Common myeloid progenitor, CD34-positive (primary cell): Measurements from ENCODE around the gene NUFIP1.

Experiments
- CTCF ChIA-PET: fragments of 350-600 bp; sonication (Branson Sonifier 250); formaldehyde crosslinking; loops from one replicate; lab custom pipeline; 2021; ENCODE audit warnings: antibody characterized with exemption; lab: Charles Lee
- POLR2A ChIA-PET: fragments of 350-600 bp; sonication (Branson Sonifier 250); formaldehyde crosslinking; loops from one replicate; lab custom pipeline; 2021; ENCODE audit warnings: antibody characterized with exemption; lab: Charles Lee
- DNase-seq, 3 donors: peaks; one replicate each; pipeline versions ENCODE4 v3.0.0 to v3.0.0-alpha.2; 2013
- H3K27ac ChIP-seq, 2 experiments: 1 replicate in 1 of 2; 2 replicates in 1 of 2; pipeline ENCODE4 v1.7.0; 2013; ENCODE audit warnings: inconsistent platforms in 2 of 2, low read length in 2 of 2, mild to moderate bottlenecking in 2 of 2, low read depth in 1 of 2, moderate library complexity in 1 of 2; ENCODE audit not compliant: severe bottlenecking in 2 of 2, insufficient read depth in 1 of 2, poor library complexity in 1 of 2
- H3K27me3 ChIP-seq, 5 experiments: replicated peaks in 2 of 5; 1 replicate in 3 of 5; 2 replicates in 2 of 5; pipeline versions ENCODE4 v1.6.1 to v1.7.0; 2013; ENCODE audit warnings: low read length in 4 of 5, mild to moderate bottlenecking in 2 of 5, moderate library complexity in 2 of 5, inconsistent platforms in 1 of 5; ENCODE audit not compliant: insufficient read depth in 5 of 5, control insufficient read depth in 4 of 5
- H3K36me3 ChIP-seq, 4 experiments: 1 replicate in 2 of 4; 2 replicates in 2 of 4; pipeline versions ENCODE4 v1.6.1 to v1.7.0; 2013; ENCODE audit warnings: low read length in 3 of 4, control low read depth in 1 of 4, mild to moderate bottlenecking in 1 of 4; ENCODE audit not compliant: control insufficient read depth in 4 of 4, insufficient read depth in 4 of 4
- H3K4me1 ChIP-seq, 4 experiments: 1 replicate in 3 of 4; 2 replicates in 1 of 4; pipeline versions ENCODE4 v1.6.1 to v1.7.1; 2013; ENCODE audit warnings: low read length in 3 of 4, mild to moderate bottlenecking in 3 of 4, control low read depth in 1 of 4, inconsistent platforms in 1 of 4, moderate library complexity in 1 of 4; ENCODE audit not compliant: control insufficient read depth in 4 of 4, insufficient read depth in 4 of 4; ENCODE audit errors: control extremely low read depth in 1 of 4
- H3K4me3 ChIP-seq, 7 experiments: 1 replicate in 4 of 7; 2 replicates in 3 of 7; pipeline versions ENCODE4 v1.5.1 to v1.7.0; 2013; ENCODE audit warnings: mild to moderate bottlenecking in 7 of 7, low read length in 6 of 7, moderate library complexity in 6 of 7, inconsistent platforms in 2 of 7, low read depth in 2 of 7, control low read depth in 1 of 7; ENCODE audit not compliant: insufficient read depth in 4 of 7, control insufficient read depth in 1 of 7; ENCODE audit errors: extremely low read depth in 1 of 7
- H3K9me3 ChIP-seq, 5 experiments: 1 replicate in 4 of 5; 2 replicates in 1 of 5; pipeline versions ENCODE4 v1.6.1 to v1.7.1; 2013; ENCODE audit warnings: low read length in 4 of 5, mild to moderate bottlenecking in 2 of 5, inconsistent platforms in 1 of 5, low read depth in 1 of 5, moderate library complexity in 1 of 5; ENCODE audit not compliant: control insufficient read depth in 4 of 5, insufficient read depth in 2 of 5; ENCODE audit errors: control extremely low read depth in 1 of 5
- WGBS: methylation state at CpG from one replicate; pipeline ENCODE4 v1.1.5; 2013; ENCODE audit not compliant: insufficient coverage; 5-methylcytosine and 5-hydroxymethylcytosine counted together

Gene NUFIP1

DNA sequence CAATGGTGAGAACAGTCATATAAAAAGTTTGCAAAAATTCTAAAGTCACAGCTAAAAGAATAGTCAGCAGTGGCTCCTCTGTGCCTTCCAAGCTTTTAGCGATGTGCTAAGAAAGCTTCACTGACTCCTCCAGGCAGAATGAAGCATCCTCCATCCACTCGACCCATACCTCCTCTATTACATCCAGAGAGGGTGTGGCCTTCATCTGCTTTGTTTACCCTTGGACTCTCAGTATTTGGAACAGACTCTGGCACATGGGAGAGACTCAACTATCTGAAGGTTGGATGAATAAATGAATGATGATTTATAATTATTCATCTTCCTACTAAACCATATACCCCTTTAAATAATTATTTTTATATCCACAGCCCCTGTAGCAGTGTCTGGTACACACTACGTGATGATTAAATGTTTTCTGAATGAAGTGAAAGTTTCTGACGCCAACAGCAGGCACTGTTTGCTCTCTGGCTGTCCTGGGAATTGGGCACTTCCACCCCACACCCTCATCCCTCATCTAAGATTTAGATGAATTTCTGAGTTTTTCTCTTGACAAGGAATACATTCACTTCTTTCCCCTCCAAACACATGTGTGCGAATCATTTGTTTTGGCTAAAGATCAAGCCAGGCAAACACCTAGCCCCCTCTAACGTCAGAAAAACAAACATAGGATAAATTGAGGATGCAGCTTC lies 93.9 kb downstream of the NUFIP1 start:
- CTCF ChIA-PET, result interaction anchor here (1.2 kb wide), 1 partner anchor 10 kb away, joined by 3 read pairs; no protein-coding TSS in a partner anchor
- Histone ChIP-seq H3K9me3 (no peaks in the 10 kb centered on the region), H3K36me3 (no peaks in the 10 kb centered on the region), H3K27ac (no peak overlapping the region), H3K27me3 (no peaks in the 10 kb centered on the region), H3K4me3 (no peak overlapping the region), H3K4me1 (no peaks in the 10 kb centered on the region)
- no peak for DNase-seq
- POLR2A ChIA-PET, result interaction anchor here (0.6 to 0.7 kb wide), 2 partner anchors 257 to 280 kb away, joined by 3 read pairs; no protein-coding TSS in a partner anchor
- WGBS, result 93% methylated on average over 3 of the region's 6 CpGs

DNA sequence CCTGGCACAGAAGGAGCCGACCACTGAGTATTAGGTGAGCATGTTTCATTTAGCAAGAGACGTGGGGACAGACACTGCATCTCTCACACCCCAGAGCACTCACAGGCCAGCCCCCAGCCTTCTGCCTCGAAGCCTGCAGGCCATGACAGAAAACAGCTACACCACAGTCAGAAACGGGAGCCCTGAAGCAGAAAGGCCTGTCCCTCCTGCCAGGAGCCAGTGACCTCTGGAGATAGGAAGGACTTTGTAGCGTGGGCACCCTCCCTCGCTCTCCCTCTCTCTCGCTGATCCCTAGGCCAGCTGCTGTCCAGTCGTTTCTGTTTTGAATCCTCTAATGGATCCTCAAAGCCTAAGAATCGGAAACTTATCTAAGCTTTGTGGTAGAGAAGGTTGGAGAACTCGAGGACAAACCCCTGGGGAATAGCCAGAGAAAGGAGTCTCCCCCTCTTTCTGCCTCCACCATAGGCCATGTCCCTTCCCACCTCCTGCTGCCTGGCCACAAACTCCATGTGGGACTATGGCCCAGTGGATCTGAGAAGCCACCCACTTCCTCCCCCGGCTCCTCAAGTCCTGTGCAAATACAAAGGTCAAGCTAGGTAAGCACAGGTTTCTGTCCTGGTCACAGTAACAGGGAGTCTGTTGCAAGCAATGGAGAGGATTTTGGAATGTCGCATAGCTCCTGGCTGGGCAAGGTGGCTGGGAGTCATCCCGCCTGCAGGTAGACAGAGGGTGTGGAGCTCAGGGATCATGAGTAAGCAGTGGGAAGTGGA lies 95.1 kb downstream of the NUFIP1 start:
- H3K27me3 ChIP-seq, result no peaks in the 10 kb centered on the region
- no peak for DNase-seq
- ChIA-PET POLR2A (no interaction called here), CTCF (no interaction called here)
- H3K27ac ChIP-seq, result no peak overlapping the region
- H3K36me3 ChIP-seq, result no peaks in the 10 kb centered on the region
- no peaks in the 10 kb centered on the region for H3K9me3 ChIP-seq
- H3K4me1 ChIP-seq, result no peaks in the 10 kb centered on the region
- no peak overlapping the region for H3K4me3 ChIP-seq
- 96% methylated on average over 12 of the region's 13 CpGs for WGBS
